ENCODE results near the gene WNT7A.
A peak's percentile ranks its signal among the peaks of the same experiment; 100 is the strongest.

The WNT7A gene

GRCh38 chr3:13884851-13885703, 5.2 kb upstream of the WNT7A start:
- peak in 1 of 2 donors; percentile 48 for DNase-seq (ENCODE audit: low read depth in 2 of 2)

- no peak for DNase-seq (ENCODE audit: low read depth in 2 of 2)
These were observed 3.8 kb upstream of the WNT7A start for GRCh38 chr3:13883681-13884080.

- no peak for DNase-seq (ENCODE audit: low read depth in 2 of 2)
These were observed 3.0 kb upstream of the WNT7A start for GRCh38 chr3:13882876-13883275.

GRCh38 chr3:13881536-13882410, 1.9 kb upstream of the WNT7A start:
- DNase-seq (ENCODE audit: low read depth in 2 of 2): no peak

GRCh38 chr3:13880811-13881156, 913 bp upstream of the WNT7A start:
- no peak for DNase-seq (ENCODE audit: low read depth in 2 of 2)

- no peak for DNase-seq (ENCODE audit: low read depth in 2 of 2)
These were observed 547 bp downstream of the WNT7A start for GRCh38 chr3:13879102-13879945.

GRCh38 chr3:13878281-13879101, 1.4 kb downstream of the WNT7A start:
- DNase-seq (ENCODE audit: low read depth in 2 of 2): no peak

- DNase-seq (ENCODE audit: low read depth in 2 of 2): no peak
These were observed 2.0 kb downstream of the WNT7A start for GRCh38 chr3:13877911-13878280.

- DNase-seq (ENCODE audit: low read depth in 2 of 2): no peak
These were observed 3.3 kb downstream of the WNT7A start for GRCh38 chr3:13876451-13877100.

- no peak for DNase-seq (ENCODE audit: low read depth in 2 of 2)
These were observed 5.0 kb downstream of the WNT7A start for GRCh38 chr3:13874891-13875290.

- no peak for DNase-seq (ENCODE audit: low read depth in 2 of 2)
These were observed 6.1 kb downstream of the WNT7A start for GRCh38 chr3:13873818-13874217.

- DNase-seq (ENCODE audit: low read depth in 2 of 2): no peak
These were observed 7.4 kb downstream of the WNT7A start for GRCh38 chr3:13872451-13872850.

- no peak for DNase-seq (ENCODE audit: low read depth in 2 of 2)
These were observed 8.1 kb downstream of the WNT7A start for GRCh38 chr3:13871791-13872190.

- no peak for DNase-seq (ENCODE audit: low read depth in 2 of 2)
These were observed 9.0 kb downstream of the WNT7A start for GRCh38 chr3:13870902-13871301.

- DNase-seq (ENCODE audit: low read depth in 2 of 2): no peak
These were observed 10.0 kb downstream of the WNT7A start for GRCh38 chr3:13869761-13870343.

GRCh38 chr3:13868844-13869724, 10.8 kb downstream of the WNT7A start:
- no peak for DNase-seq (ENCODE audit: low read depth in 2 of 2)

- DNase-seq (ENCODE audit: low read depth in 2 of 2): no peak
These were observed 12.1 kb downstream of the WNT7A start for GRCh38 chr3:13867732-13868131.

GRCh38 chr3:13866041-13866965, 13.6 kb downstream of the WNT7A start:
- DNase-seq (ENCODE audit: low read depth in 2 of 2): no peak
